Measurements from ENCODE around the gene DENND1A. TPM values are rescaled to one million over a fixed set of nuclear protein-coding genes. Genes with fewer than 3 reads are reported as not detected.

DENND1A gene
- total RNA-seq, 1 experiment from 2014 or later = 23.5 TPM

- ATAC-seq = no peak
Measured at GRCh38 chr9:123344192-123344949, 585.6 kb downstream of the DENND1A start.

More at GRCh38 chr9:123344192-123344949, 585.6 kb downstream of the DENND1A start:
- Mint-ChIP-seq H3K4me3 (no peak overlapping the region), H3K9me3 (no peaks in the 10 kb centered on the region), H3K36me3 (no peaks in the 10 kb centered on the region), H3K27me3 (ENCODE audit: low read depth) (no peaks in the 10 kb centered on the region), H3K27ac (no peak overlapping the region), H3K4me1 (peaks cover 13% of the 10 kb centered on the region)
- CTCF ChIA-PET = no interaction called here
- POLR2A ChIA-PET = no interaction called here
- DNase-seq (ENCODE audit: low spot score) = no peak
- no peak for TF ChIP-seq MXD4 (CRISPR knock-in tag; IDR thresholded peaks at IDR 0.05; ENCODE audit: borderline replicate concordance)
- TF ChIP-seq MLX (CRISPR knock-in tag; IDR thresholded peaks at IDR 0.05) = no peak
- TF ChIP-seq USF1 (CRISPR knock-in tag; IDR thresholded peaks at IDR 0.05) = no peak
- TF ChIP-seq ZNF263 (CRISPR knock-in tag; IDR thresholded peaks at IDR 0.05; ENCODE audit: low read depth) = no peak
- no peak for TF ChIP-seq ZNF232 (CRISPR knock-in tag; IDR thresholded peaks at IDR 0.05)
- no peak for TF ChIP-seq NFE2L1 (CRISPR knock-in tag; IDR thresholded peaks at IDR 0.05)
- TF ChIP-seq ZNF281 (CRISPR knock-in tag; IDR thresholded peaks at IDR 0.05) = no peak
- TF ChIP-seq CTCF (IDR thresholded peaks at IDR 0.05) = no peak
- TF ChIP-seq GTF2I (CRISPR knock-in tag; conservative IDR thresholded peaks at IDR 0.05) = no peak
- TF ChIP-seq FOXP4 (CRISPR knock-in tag; IDR thresholded peaks at IDR 0.05) = no peak
- TF ChIP-seq ZNF416 (CRISPR knock-in tag; IDR thresholded peaks at IDR 0.05) = no peak
- no peak for TF ChIP-seq TEAD4 (CRISPR knock-in tag; IDR thresholded peaks at IDR 0.05)
- TF ChIP-seq MAX (CRISPR knock-in tag; IDR thresholded peaks at IDR 0.05) = no peak
- no peak for TF ChIP-seq FOXP1 (CRISPR knock-in tag; IDR thresholded peaks at IDR 0.05; ENCODE audit: borderline replicate concordance)
- no peak for TF ChIP-seq ZNF121 (CRISPR knock-in tag; IDR thresholded peaks at IDR 0.05)
